ENCODE measurements around the gene FEN1.

Gene FEN1

DNA sequence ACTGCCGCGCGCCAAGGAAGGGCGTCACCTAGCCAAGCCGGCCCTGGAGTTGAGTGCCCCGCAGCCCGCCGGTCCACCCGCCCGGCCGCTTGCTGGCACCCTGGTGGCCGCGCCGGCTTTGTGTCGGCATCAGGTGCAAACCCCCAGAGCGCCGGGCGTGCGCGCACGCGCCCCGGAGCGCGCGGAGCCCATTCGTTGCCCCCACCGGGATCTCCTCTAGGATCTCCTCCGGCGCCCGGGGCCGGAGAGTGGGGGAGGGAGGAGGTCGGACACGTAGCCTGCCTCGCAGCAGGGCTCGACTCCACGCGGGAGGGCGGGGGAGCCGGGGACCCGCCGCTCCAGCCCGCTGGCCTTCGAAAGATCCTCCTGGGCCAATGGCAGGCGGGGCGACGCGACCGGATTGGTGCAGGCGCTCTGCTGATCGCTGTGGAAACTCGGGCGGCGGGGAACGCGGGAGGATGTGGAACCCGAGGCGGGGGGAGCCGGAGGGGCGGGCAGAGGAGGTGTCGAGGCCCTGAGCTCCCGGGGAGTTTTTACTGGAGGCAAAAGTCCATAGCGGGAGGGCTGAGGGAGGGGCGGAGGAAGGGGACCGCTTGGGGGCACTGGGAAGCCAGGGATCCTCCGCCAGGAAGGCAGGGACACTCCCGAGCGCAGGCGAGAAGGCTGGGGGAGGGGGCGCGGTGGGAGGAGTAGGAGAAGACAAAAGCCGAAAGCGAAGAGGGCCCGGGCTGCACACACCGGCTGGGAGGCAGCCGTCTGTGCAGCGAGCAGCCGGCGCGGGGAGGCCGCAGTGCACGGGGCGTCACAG lies 35.1 kb downstream of the FEN1 start, which contains the start of gene FADS2:
Gene FADS2 (plus strand): TSS at position 730 of the 808 bp plus-strand sequence. CDS start 91 bp downstream, outside the sequence.
- H3K4me3 ChIP-seq = peak within 1 kb of the TSS; percentile 89
- TF ChIP-seq, protein P1, sequence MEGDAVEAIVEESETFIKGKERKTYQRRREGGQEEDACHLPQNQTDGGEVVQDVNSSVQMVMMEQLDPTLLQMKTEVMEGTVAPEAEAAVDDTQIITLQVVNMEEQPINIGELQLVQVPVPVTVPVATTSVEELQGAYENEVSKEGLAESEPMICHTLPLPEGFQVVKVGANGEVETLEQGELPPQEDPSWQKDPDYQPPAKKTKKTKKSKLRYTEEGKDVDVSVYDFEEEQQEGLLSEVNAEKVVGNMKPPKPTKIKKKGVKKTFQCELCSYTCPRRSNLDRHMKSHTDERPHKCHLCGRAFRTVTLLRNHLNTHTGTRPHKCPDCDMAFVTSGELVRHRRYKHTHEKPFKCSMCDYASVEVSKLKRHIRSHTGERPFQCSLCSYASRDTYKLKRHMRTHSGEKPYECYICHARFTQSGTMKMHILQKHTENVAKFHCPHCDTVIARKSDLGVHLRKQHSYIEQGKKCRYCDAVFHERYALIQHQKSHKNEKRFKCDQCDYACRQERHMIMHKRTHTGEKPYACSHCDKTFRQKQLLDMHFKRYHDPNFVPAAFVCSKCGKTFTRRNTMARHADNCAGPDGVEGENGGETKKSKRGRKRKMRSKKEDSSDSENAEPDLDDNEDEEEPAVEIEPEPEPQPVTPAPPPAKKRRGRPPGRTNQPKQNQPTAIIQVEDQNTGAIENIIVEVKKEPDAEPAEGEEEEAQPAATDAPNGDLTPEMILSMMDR (IDR thresholded peaks at IDR 0.05) = no peak
- peak within 1 kb of the TSS; percentile 75 to 95 for H3K27ac ChIP-seq
- peak; percentile 97 for DNase-seq (ENCODE audit: low spot score)

DNA sequence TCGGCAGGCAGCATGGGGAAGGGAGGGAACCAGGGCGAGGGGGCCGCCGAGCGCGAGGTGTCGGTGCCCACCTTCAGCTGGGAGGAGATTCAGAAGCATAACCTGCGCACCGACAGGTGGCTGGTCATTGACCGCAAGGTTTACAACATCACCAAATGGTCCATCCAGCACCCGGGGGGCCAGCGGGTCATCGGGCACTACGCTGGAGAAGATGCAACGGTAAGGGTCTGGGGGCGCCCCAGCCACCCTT lies 35.6 kb downstream of the FEN1 start:
- TF ChIP-seq, protein P1 (IDR thresholded peaks at IDR 0.05) = no peak
- H3K4me3 ChIP-seq = peak overlapping the region; percentile 89
- H3K27ac ChIP-seq = peak overlapping the region; percentile 75 to 95
- no peak for DNase-seq (ENCODE audit: low spot score)

DNA sequence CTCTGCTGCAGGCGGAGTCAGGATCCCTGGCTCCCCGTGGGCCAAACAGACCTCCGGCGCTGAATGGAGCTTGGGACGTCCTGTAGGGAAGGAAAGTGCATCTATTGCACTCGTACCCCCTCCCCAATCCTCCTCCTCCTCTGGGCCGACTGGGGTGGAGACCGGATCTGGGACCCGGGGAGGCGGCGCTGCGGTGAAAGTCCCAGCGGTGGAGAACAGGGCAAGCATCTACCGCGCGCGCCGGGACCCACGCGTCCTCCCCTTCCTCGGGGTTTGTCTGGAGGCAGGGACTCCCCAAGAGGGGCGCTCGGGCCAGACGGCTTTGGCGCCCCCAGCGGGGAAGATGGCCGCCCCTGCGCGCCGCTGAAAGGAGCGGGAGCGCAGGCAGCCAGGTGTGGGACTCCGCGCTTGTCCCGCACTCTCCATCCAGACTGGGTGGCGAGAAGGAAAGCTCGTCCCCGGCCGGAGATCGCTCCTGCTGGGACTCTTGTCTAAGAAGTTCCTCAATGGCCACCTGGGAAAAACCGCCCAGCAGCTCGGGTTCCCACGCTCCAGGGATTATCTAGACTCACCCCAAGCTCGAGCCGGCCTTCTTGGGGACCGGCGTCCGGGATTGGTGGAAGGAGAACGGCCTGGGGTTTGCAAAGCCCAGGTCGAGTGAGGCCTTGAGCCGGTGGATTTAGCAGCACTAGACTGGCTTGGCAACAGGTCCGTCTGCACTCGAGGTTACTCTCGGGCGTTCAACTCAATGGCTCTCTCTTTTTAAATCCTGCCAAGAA lies 36.1 kb downstream of the FEN1 start:
- TF ChIP-seq, protein P1 (IDR thresholded peaks at IDR 0.05) = peak; percentile 20
- Histone ChIP-seq H3K4me3 (peak overlapping the region; percentile 89), H3K27ac (peak overlapping the region; percentile 75 to 95)
- peak; percentile 89 for DNase-seq (ENCODE audit: low spot score)

- peak overlapping the region; percentile 75 to 95 for H3K27ac ChIP-seq
- peak overlapping the region; percentile 89 for H3K4me3 ChIP-seq
- DNase-seq (ENCODE audit: low spot score) = no peak
- TF ChIP-seq, protein P1 (IDR thresholded peaks at IDR 0.05) = no peak
These were observed 37.1 kb downstream of the FEN1 start for GRCh38 chr11:61829806-61830205.

DNA sequence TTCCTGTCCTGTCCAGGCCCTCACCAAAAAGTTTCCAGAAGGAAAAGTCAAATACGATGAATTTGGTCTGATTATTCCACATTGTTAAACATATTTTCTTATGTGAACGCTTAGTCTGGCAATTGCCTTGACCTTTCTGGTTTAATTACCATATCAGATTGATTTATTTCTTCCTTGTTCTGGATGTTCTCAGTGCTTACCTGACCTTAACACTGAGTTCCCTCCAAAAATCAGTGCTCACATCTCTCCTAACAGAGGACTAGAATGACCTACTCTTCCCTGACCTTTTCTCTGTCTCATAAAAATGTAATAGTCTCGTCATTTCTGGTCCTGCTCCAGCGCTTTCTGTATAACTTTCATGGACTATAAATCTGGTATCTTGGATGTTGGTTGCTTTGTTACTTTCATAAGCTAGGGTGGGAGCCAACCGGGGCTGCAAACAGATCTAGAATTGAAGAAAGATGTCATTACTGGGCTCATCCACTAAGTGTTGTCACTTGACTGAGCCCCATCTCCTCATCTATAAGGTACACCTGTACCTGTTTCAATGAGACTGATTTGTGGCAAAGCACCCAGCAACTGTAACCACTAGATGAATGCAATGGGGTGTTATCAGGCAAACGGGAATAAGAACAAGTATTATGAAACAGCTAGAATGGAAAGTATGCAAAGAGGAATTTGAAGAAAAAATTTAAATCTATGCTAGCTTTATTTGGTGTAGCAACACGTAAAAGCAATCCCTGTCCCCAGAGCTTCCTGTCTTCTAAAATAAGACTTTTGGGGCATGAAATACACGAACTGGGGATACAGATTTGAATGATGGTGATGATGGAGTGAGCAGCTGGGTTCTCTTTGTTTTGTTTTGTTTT lies 37.8 kb downstream of the FEN1 start:
- TF ChIP-seq, protein P1 (IDR thresholded peaks at IDR 0.05) = no peak
- DNase-seq (ENCODE audit: low spot score) = no peak
- H3K27ac ChIP-seq = peak overlapping the region; percentile 75 to 95
- H3K4me3 ChIP-seq = peak overlapping the region; percentile 89

GRCh38 chr11:61832207-61832606 lies 39.5 kb downstream of the FEN1 start:
- no peak for DNase-seq (ENCODE audit: low spot score)
- TF ChIP-seq, protein P1 (IDR thresholded peaks at IDR 0.05) = no peak
- Histone ChIP-seq H3K27ac (peak overlapping the region; percentile 75 to 95), H3K4me3 (no peak overlapping the region)

Data from coronary artery (tissue), 2 donors.